ENCODE data around the gene SNAPC4.

The SNAPC4 gene

GRCh38 chr9:136385015-136385414, 15.0 kb downstream of the SNAPC4 start:
- no peak for DNase-seq

GRCh38 chr9:136383436-136383835, 16.5 kb downstream of the SNAPC4 start:
- no peak for DNase-seq

DNA sequence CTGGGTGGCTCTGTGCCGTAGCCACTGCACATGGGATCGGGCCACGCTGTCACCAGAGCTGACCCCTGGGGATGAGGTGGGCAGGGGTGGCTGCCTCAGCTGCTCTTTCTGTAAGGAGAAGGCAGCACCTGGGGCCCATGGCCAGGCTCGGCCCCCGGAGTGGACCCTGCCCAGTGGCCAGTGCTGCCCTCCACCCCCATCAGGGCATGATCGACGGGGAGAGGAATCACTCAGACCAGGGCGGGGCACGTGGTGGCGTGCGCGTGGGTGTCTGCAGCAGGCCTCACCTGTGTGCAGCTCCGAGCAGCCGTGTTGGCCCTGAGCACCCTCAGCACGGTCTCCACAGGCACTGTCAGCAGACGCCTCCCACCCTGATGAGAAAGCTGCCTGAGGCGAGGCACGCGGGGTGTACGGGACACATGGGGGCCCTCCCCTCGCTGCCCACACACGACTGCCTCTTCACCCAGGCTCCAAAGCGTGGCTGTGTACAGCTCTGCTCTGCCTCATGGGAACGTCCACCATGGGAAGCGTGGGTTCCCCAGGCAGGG, 17.9 kb downstream of the SNAPC4 start:
- no peak for DNase-seq

- no peak for DNase-seq
These were observed 18.7 kb downstream of the SNAPC4 start for GRCh38 chr9:136381311-136381710.

DNA sequence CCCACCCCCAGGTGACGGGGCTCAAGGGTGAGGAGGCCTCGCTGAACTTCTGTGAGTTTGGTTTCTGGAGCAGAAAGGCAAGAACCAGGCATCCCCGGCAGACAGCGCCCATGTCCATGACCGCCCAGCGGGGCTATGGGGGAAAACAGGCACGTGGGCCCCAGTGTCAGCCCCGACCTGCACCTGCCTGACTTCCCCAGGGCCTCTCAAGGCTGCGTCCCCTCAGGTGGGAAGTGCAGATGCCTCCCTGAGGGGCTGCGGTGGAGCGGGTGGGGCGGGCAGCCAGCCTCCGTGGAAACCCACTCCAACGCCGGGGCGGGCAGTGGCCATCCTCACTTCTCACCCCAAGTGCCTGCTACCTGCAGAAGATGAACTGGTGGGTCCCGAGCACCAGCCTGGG, 19.6 kb downstream of the SNAPC4 start:
- DNase-seq, result no peak

- no peak for DNase-seq
These were observed 20.1 kb downstream of the SNAPC4 start for GRCh38 chr9:136379891-136380290.

GRCh38 chr9:136379401-136379800, 20.6 kb downstream of the SNAPC4 start:
- no peak for DNase-seq

GRCh38 chr9:136379003-136379287, 21.0 kb downstream of the SNAPC4 start:
- no peak for DNase-seq

DNA sequence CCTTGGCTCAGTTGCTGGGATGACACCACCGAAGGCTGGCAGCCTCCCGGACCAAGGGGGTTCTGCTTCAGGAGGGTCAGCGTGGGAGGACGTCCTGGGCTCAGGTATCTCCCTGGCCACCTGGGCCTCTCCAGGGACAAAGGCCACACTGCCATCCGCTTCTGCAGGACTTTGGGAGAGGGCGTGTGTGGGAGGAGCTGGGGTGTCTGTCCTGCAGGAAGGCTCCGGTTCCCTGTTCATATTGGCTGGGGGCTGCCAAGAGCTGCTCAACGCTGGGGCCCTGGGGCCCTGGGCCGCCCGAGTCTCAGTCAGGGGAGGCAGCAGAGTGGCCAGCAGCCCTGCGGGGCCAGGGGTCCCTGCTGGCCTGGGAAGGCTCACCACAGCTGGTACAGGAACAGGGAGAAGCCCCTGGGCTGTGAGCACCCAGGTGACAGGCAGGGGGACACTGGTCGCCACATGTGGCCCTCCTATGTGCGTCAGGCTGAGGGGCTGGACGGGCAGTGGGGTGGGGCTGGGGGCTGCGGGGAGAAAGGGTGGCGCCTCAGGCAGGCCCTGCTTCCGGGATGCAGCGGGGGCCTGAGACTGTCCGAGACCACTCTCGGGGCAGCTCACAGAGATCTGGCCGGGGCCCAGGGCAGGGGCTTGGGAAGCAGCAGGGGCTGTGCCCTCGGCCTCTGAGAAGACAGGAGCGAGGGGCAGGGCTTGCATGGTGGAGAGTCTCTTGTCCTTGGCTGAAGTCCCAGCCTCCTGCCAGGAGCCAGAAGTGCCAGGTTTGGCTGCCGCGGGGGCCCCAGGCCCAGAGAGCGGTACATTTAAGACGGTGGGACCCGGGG, 21.6 kb downstream of the SNAPC4 start:
- no peak for DNase-seq

DNA sequence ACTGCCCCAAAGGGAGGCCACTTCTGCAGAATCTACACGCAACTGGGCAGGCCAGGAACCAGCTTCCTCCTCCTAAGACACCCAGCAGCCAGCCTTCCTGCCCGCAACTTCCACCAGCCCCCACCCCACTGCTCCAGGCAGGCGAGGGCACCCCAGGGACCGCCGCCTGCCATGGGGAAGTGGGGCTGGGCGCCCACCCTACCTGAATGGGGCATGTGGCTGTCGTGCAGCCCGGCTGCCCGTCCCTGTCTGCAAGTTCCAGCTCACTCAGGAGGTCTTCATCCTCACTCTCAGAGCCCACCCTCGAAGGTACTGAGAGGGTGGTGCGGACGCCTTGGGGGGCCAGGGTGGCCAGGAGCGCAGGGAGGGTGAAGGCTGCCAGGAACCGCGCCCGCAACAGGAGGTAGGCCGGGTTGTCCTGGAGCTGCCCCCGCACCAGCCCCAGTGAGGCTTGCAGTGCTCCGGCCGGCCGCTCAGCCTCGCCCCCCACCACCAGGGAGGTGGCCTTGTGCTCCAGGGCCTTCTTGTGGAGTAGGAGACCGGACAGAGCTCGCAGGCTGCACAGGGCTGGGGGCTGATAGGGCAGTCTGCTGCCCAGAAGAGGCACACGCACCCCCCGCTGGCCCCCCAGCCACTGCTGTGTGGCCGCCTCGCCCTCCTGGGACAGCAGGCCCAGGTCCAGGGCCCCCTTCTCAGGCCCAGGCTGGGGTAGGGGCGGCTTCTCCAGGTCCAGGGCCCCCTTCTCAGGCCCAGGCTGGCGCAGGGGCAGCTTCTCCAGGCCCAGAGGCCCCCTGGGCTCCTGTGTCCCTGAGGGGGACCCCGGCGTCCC, 22.4 kb downstream of the SNAPC4 start:
- no peak for DNase-seq

- no peak for DNase-seq
These were observed 23.5 kb downstream of the SNAPC4 start for GRCh38 chr9:136376457-136376856.

DNA sequence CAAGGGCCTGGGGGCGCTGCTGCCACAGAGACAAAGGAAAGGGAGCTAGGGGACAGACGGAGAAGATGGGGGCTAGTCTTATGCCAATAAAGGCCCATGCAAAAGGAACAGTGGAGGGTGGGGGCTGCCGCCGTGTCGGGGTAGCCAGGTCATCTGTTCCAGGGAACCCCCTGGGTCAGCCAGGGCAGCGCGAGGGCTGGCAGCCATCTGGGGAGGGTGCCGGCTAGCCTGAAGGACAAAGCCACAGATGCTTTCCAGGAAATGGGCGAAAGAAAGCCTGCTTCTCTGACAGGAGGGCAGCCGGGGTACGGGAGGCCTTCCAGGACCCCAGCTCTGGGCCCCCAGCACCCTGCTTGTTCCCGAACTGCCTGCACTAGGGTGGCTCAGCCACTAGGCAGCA, 24.9 kb downstream of the SNAPC4 start:
- DNase-seq, result no peak

GRCh38 chr9:136374183-136374575, 25.8 kb downstream of the SNAPC4 start:
- DNase-seq, result no peak

DNA sequence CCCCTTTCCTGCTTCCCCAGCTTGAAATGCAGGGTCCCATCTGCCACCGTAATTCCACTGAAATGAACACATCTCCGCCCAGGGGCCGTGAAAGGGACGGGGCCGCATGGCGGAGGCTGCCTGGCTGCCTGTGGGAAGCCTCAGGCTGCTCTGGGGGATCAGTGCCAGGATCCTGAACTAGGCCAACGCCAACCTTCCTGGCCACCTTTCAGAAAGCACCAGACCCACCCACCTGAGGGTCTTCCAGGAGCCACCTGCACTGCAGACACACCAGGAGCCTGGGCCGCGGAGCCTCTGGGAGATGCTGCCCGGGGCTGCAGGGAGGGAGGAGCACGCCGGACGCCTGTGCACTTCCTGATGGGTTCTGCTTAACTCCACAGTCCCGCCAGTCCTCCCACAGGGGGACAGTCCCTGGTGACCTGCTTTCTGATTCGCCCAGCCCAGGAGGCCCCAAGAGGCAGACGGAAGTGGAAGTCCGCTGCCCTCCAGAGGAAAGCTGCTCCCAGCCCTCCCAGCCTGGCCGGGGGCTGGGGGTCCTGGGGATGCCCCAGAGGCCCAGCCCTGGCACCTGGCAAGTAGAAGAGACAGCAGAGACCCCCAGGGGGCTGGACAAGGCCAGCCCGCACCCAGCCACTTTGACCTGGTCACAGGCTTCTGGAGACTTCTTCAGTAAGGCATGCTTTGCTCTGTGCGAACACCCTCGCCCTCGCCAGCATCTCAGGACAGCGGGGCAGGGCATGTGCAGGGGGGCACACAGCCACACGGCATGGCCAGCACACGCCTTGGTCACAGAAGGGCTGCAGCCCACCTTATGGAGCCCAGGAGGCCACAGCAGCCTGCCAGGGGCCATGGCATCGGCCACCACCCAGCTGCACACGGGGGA, 26.4 kb downstream of the SNAPC4 start, which contains the start of gene CARD9:
Gene CARD9 (minus strand): TSS at position 370 of the 883 bp plus-strand sequence. CDS start 1,591 bp downstream, outside the sequence.
- peak in 1 of 2 experiments; percentile 10 for DNase-seq

DNA sequence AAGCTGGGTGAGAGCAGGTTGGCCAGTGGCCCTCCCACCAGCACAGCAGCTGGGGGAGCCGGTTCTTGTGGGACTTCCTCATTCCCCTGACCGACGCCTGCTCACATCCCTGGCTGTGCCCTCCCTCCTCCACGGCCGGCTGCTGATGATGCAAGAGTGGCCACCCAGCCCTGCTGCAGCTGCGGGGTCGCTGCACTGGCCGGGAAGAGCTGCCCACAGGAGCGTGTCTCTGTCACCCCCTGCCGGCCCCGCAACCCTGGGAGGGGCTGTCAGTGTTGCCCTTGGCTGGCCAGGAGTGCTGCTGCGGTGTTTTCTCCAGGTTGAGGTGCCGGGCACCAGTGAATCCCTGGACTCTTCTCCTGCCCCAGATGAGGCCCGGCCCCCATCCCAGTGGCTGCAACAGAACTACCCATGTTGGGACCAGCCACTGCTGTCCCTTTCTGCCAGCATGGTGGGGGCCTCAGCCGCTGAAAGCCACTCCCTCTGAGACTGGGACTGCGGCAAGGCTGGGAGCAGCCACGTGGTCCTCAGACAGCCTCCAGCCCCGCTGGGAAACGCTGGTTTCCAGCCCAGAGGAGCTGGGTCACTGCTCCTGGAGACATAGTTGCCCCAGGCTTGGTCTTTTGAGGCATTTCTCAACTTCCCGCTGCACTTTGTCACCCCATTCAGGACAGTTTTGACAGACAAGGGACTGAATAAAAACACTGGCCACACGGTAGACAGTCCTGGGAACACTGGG, 27.2 kb downstream of the SNAPC4 start:
- peak; percentile 67 to 79 for DNase-seq

DNA sequence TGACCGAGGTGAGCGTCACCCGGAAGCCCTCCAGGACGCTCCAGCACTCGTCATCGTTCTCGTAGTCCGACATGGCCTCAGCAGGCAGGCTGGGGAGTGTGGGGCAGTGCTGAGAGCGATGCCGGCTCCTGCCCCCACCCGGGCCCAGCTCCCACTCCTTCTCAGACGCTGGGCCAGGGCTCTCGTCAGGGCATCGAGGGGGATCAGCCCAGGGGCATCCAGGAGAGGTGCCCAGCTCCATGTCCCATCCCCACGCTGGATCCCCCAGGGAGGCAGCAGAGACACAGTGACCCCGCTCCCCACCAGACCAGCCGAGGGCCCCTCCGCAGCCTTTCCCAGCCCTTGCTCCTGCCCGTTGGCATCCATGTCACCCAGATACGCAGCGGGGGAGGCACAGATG, 28.0 kb downstream of the SNAPC4 start:
- no peak for DNase-seq

DNA sequence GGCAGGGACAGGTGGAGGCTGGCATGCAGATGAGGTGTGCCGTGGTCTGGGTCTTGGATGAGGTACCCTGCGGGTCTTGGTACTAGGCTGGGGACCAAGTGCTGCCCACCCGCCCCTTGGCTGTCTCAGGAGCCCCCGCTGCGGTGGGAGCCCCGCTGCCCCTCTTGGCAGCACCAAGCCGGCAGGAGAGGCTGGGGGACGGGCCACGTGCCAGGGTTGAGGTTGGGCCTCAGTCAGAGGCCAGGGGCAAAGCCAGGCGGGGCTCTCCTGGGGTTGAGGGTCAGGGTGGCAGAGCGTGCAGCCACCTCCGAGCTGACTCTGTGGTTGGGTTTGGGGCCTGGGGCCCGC, 28.5 kb downstream of the SNAPC4 start:
- DNase-seq, result no peak

GRCh38 chr9:136370687-136371532, 29.1 kb downstream of the SNAPC4 start:
- no peak for DNase-seq

GRCh38 chr9:136370037-136370436, 29.9 kb downstream of the SNAPC4 start:
- no peak for DNase-seq

- no peak for DNase-seq
These were observed 31.8 kb downstream of the SNAPC4 start for GRCh38 chr9:136368190-136368589.
